HepG2 (cell line): ENCODE measurements around the gene VWA5B1. TPM values are rescaled to one million over a fixed set of nuclear protein-coding genes. Genes with fewer than 3 reads are reported as not detected.

ENCODE experiments used
- ATAC-seq: fragments of 200-7000 bp; cut with Tn5 transposase; 3 replicates; pipeline ENCODE4 v1.9.1; 2020; ENCODE audit warnings: mild to moderate bottlenecking, moderate library complexity
- BruUV-seq: library from RNA; stranded (reverse); fragments of 400-500 nt; replicated peaks from 2 replicates; lab custom pipeline; 2021; lab: Mats Ljungman, UMichigan
- CTCF ChIA-PET: fragments of 300-600 bp; formaldehyde crosslinking; extraction: SDS; loops from one replicate; lab custom pipeline; 2021; ENCODE audit warnings: low total read pairs, inconsistent platforms, low intra/inter-chr PET ratio; lab: Yijun Ruan, JAX
- POLR2A ChIA-PET: fragments of 350-600 bp; sonication (Branson Sonifier 250); formaldehyde crosslinking; loops from one replicate; lab custom pipeline; 2020; ENCODE audit warnings: antibody characterized with exemption, inconsistent platforms; lab: Yijun Ruan, JAX
- DNase-seq: peaks from one replicate; pipeline ENCODE4 v3.0.0-alpha.2; 2015; ENCODE audit warnings: low spot score
- FAIRE-seq: peaks from 3 replicates; lab custom pipeline; 2011; peaks lifted over from hg19 to GRCh38; lab: Jason Lieb, UNC
- H2AFZ ChIP-seq: one replicate; pipeline ENCODE4 v1.6.1; 2011; ENCODE audit warnings: low read length, inconsistent platforms
- H3K27ac ChIP-seq: fragments of 300-600 bp; 3 replicates; pipeline ENCODE4 v1.8.0; 2011; ENCODE audit warnings: mixed run types, mild to moderate bottlenecking, mixed read lengths, low read length, inconsistent platforms; ENCODE audit not compliant: insufficient read depth; ENCODE audit errors: extremely low read length
- H3K27me3 ChIP-seq, 2 experiments: fragments of 200-600 bp in 1 of 2; 2 replicates in 1 of 2; 3 replicates in 1 of 2; pipeline versions ENCODE4 v1.6.0 to v1.8.0; 2011; ENCODE audit warnings: low read length in 2 of 2, mild to moderate bottlenecking in 2 of 2, moderate library complexity in 2 of 2, inconsistent platforms in 1 of 2; ENCODE audit not compliant: insufficient read depth in 2 of 2, control insufficient read depth in 1 of 2
- H3K36me3 ChIP-seq, 2 experiments: fragments of 200-600 bp in 1 of 2; replicated peaks in 1 of 2; 2 replicates in 1 of 2; 3 replicates in 1 of 2; pipeline versions ENCODE4 v1.5.1 to v1.8.0; 2011; ENCODE audit warnings: low read length in 2 of 2, inconsistent platforms in 1 of 2; ENCODE audit not compliant: insufficient read depth in 2 of 2, control insufficient read depth in 1 of 2
- H3K4me1 ChIP-seq: 2 replicates; pipeline ENCODE4 v1.5.1; 2012; ENCODE audit warnings: low read length, inconsistent platforms; ENCODE audit not compliant: insufficient read depth
- H3K4me2 ChIP-seq: 2 replicates; pipeline ENCODE4 v1.6.0; 2011; ENCODE audit warnings: low read depth, low read length, inconsistent platforms
- H3K4me3 ChIP-seq, 3 experiments: fragments of 200-600 bp in 1 of 3; sonication (generic), shearing (Covaris generic) in 1 of 3; replicated peaks in 1 of 3; 2 replicates each; pipeline ENCODE4 v1.5.1; 2011 to 2016; ENCODE audit warnings: low read length in 3 of 3, inconsistent platforms in 2 of 3, low read depth in 2 of 3, mild to moderate bottlenecking in 2 of 3, control low read depth in 1 of 3, mixed read lengths in 1 of 3; ENCODE audit not compliant: insufficient read depth in 1 of 3
- H3K79me2 ChIP-seq: one replicate; pipeline ENCODE4 v1.6.1; 2011; ENCODE audit warnings: low read length, inconsistent platforms; ENCODE audit not compliant: insufficient read depth
- H3K9ac ChIP-seq: 2 replicates; pipeline ENCODE4 v1.6.0; 2011; ENCODE audit warnings: mild to moderate bottlenecking, low read depth, low read length, inconsistent platforms; ENCODE audit not compliant: insufficient read depth
- H3K9me3 ChIP-seq: 2 replicates; pipeline ENCODE4 v1.5.1; 2012; ENCODE audit warnings: mild to moderate bottlenecking, low read length
- H4K20me1 ChIP-seq: 2 replicates; pipeline ENCODE4 v1.6.0; 2011; ENCODE audit warnings: inconsistent platforms, mild to moderate bottlenecking, low read length, moderate library complexity; ENCODE audit not compliant: insufficient read depth
- ZNF563 ChIP-seq: sonication (generic); formaldehyde crosslinking; IDR thresholded peaks from 2 replicates; pipeline ENCODE4 v1.8.0; 2022; ENCODE audit warnings: mild to moderate bottlenecking, moderate library complexity, missing genetic modification reagents
- WGBS: methylation state at CpG from one replicate; pipeline ENCODE4 v1.1.6; 2017; ENCODE audit warnings: low lambda C conversion rate; 5-methylcytosine and 5-hydroxymethylcytosine counted together
- in situ Hi-C: cut with HindIII; loops from 2 replicates; pipeline ENCODE4 v1.10.0; 2017; ENCODE audit warnings: low pct_unique_long_range_greater_than_20kb; ENCODE audit not compliant: extremely low pct_ligation_motif_present
- intact Hi-C: fragments of 100-400 bp; cut with micrococcal nuclease; formaldehyde crosslinking; loops from one replicate; pipeline ENCODE4 v1.10.0; 2022; ENCODE audit not compliant: unreplicated experiment
- polyA plus RNA-seq, 8 experiments: library from polyadenylated mRNA; depleted of rRNA in 3 of 8; stranded (reverse) in 7 of 8; unstranded in 1 of 8; fragments of >200 nt; fragmentation: Illumina TruSeq in 4 of 8; extraction: Trizol in 4 of 8; gene quantifications; 2 replicates each; pipeline versions ENCODE4 v1.2.1 to v1.2.3, GENCODE V29; 2011 to 2016; ENCODE audit warnings: low read depth in 4 of 8, missing spikeins in 1 of 8, mixed read lengths in 1 of 8; ENCODE audit not compliant: insufficient read depth in 1 of 8
- total RNA-seq, 5 experiments: library from RNA; depleted of rRNA; stranded (reverse); fragments of >200 nt; fragmentation: Illumina TruSeq; extraction: Trizol; gene quantifications; 2 replicates each; pipeline ENCODE4 v1.2.3, GENCODE V29; 2016; ENCODE audit warnings: low read depth in 1 of 5
- TF ChIP-seq, protein P1 (sequence below): sonication (generic); formaldehyde crosslinking; IDR thresholded peaks from 2 replicates; pipeline ENCODE4 v1.5.0; 2020; ENCODE audit warnings: mild to moderate bottlenecking, low read depth, missing genetic modification reagents, borderline replicate concordance
- TF ChIP-seq, protein P2 (sequence below): sonication (generic); formaldehyde crosslinking; IDR thresholded peaks from 2 replicates; pipeline ENCODE4 v1.4.0; 2020; ENCODE audit warnings: missing genetic modification reagents, mild to moderate bottlenecking, borderline replicate concordance

The VWA5B1 gene
- total and polyA plus RNA-seq, 2 of the 13 experiments (the other 11 are each of a cell fraction or from before 2014, with no cell fraction given): not detected

DNA sequence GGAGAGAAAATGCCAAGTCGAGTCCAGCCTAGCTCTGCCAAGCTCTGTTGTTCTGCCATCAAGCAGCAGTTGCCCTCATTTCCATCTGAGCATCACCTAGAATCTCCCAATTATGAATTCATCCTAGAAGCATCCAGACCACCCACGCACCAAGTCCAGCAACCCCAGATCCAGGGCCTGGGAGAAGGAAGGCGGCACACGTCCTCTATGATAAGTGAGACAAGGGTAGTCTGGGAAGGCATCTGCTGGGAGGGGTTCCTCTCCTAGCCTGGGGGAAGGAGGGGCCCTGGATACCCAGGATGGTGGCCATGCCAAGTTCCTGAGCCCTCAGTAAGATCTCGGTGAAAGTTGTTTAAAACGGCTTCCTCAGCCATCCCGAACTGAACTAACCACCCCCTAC lies 70.7 kb downstream of the VWA5B1 start:
- ChIA-PET POLR2A (no interaction called here), CTCF (interaction anchor here (1.7 kb wide), 1 partner anchor 133 kb away, joined by 14 read pairs; no protein-coding TSS in a partner anchor)
- FAIRE-seq (no peak), ATAC-seq (no peak), DNase-seq (no peak)
- no peak overlapping the region for H3K27ac ChIP-seq
- TF ChIP-seq, protein P1, sequence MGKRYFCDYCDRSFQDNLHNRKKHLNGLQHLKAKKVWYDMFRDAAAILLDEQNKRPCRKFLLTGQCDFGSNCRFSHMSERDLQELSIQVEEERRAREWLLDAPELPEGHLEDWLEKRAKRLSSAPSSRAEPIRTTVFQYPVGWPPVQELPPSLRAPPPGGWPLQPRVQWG (CRISPR knock-in tag): no peak
- TF ChIP-seq, protein P2, sequence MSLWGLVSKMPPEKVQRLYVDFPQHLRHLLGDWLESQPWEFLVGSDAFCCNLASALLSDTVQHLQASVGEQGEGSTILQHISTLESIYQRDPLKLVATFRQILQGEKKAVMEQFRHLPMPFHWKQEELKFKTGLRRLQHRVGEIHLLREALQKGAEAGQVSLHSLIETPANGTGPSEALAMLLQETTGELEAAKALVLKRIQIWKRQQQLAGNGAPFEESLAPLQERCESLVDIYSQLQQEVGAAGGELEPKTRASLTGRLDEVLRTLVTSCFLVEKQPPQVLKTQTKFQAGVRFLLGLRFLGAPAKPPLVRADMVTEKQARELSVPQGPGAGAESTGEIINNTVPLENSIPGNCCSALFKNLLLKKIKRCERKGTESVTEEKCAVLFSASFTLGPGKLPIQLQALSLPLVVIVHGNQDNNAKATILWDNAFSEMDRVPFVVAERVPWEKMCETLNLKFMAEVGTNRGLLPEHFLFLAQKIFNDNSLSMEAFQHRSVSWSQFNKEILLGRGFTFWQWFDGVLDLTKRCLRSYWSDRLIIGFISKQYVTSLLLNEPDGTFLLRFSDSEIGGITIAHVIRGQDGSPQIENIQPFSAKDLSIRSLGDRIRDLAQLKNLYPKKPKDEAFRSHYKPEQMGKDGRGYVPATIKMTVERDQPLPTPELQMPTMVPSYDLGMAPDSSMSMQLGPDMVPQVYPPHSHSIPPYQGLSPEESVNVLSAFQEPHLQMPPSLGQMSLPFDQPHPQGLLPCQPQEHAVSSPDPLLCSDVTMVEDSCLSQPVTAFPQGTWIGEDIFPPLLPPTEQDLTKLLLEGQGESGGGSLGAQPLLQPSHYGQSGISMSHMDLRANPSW (CRISPR knock-in tag): no peak
- no peak for TF ChIP-seq ZNF563 (CRISPR knock-in tag)
- H3K9ac ChIP-seq: no peak overlapping the region
- peaks cover 16% of the 10 kb centered on the region for H3K4me1 ChIP-seq
- no peaks in the 10 kb centered on the region for H3K36me3 ChIP-seq
- H3K4me2 ChIP-seq: no peak overlapping the region
- intact Hi-C loops (loop anchor here (5.0 kb wide), 1 partner anchor 131 kb away; no protein-coding TSS in a partner anchor), in situ Hi-C loops (loop anchor here (5.0 kb wide), 1 partner anchor 131 kb away; no protein-coding TSS in a partner anchor)
- no peak overlapping the region for H3K4me3 ChIP-seq
- WGBS: 56% methylated on average over 6 of the region's 7 CpGs
- BruUV-seq: no TSS peak
- H3K27me3 ChIP-seq: peaks cover 3 to 48% of the 10 kb centered on the region in 2 experiments; a peak in 4 of 5 replicates
- H4K20me1 ChIP-seq: no peaks in the 10 kb centered on the region
- no peaks in the 10 kb centered on the region for H3K79me2 ChIP-seq
- no peak overlapping the region for H2AFZ ChIP-seq
- H3K9me3 ChIP-seq: no peaks in the 10 kb centered on the region
